Small intestine (tissue), 16 donors: Measurements from ENCODE around the gene PDE4D. TPM values are rescaled to one million over a fixed set of nuclear protein-coding genes. Genes with fewer than 3 reads are reported as not detected.

Experiments
- DNase-seq, 2 donors: peaks; one replicate each; pipeline versions ENCODE4 v3.0.0 to v3.0.0-alpha.2; 2013
- FAIRE-seq: peaks from 2 replicates; lab custom pipeline; 2012; peaks lifted over from hg19 to GRCh38; lab: Jason Lieb, UNC
- H3K27ac ChIP-seq, 3 donors: one replicate each; pipeline ENCODE4 v1.5.1; 2013; ENCODE audit warnings: low read length in 2 of 3, mild to moderate bottlenecking in 2 of 3, control low read depth in 1 of 3, inconsistent platforms in 1 of 3, low read depth in 1 of 3, moderate library complexity in 1 of 3
- H3K27me3 ChIP-seq, 3 donors: one replicate each; pipeline ENCODE4 v1.6.1; 2013; ENCODE audit warnings: low read length in 3 of 3, inconsistent platforms in 1 of 3; ENCODE audit not compliant: control insufficient read depth in 3 of 3, insufficient read depth in 3 of 3
- H3K36me3 ChIP-seq, 3 donors: one replicate each; pipeline ENCODE4 v1.6.1; 2013; ENCODE audit warnings: low read length in 3 of 3, inconsistent platforms in 1 of 3, low read depth in 1 of 3, mild to moderate bottlenecking in 1 of 3, moderate library complexity in 1 of 3; ENCODE audit not compliant: control insufficient read depth in 3 of 3, insufficient read depth in 2 of 3
- H3K4me1 ChIP-seq, 3 donors: one replicate each; pipeline ENCODE4 v1.6.1; 2013; ENCODE audit warnings: low read length in 2 of 3, inconsistent platforms in 1 of 3, low read depth in 1 of 3, mild to moderate bottlenecking in 1 of 3, moderate library complexity in 1 of 3; ENCODE audit not compliant: control insufficient read depth in 3 of 3, insufficient read depth in 2 of 3
- H3K4me3 ChIP-seq, 3 donors: one replicate each; pipeline ENCODE4 v1.5.1; 2013; ENCODE audit warnings: low read length in 3 of 3, control low read depth in 1 of 3, inconsistent platforms in 1 of 3, low read depth in 1 of 3, mild to moderate bottlenecking in 1 of 3, moderate library complexity in 1 of 3
- H3K9me3 ChIP-seq, 2 donors: one replicate each; pipeline ENCODE4 v1.6.1; 2013; ENCODE audit warnings: low read depth in 1 of 2, low read length in 1 of 2; ENCODE audit not compliant: control insufficient read depth in 2 of 2, insufficient read depth in 1 of 2
- WGBS, 3 donors: extraction: QIAGEN DNeasy Blood & Tissue Kit; methylation state at CpG; one replicate each; pipeline ENCODE4 v1.1.7; 2013; 5-methylcytosine and 5-hydroxymethylcytosine counted together
- long read RNA-seq, 10 donors: transcript quantifications; one replicate each; lab custom pipeline, GENCODE V29; 2026
- polyA plus RNA-seq, 4 donors: library from polyadenylated mRNA; stranded (reverse) in 3 of 4; unstranded in 1 of 4; fragments of 200-250 nt in 3 of 4; fragments of 120-200 nt in 1 of 4; gene quantifications; one replicate each; pipeline versions ENCODE4 v1.2.1 to v1.2.3, GENCODE V29; 2013
- donor health status: healthy with polysubstance abuse.
- donor health status: control.
- donor health status: control.
- donor health status: Bipolar disorder and iron deficiency.
- donor health status: healthy.

The PDE4D gene
- 10 to 100 TPM in 1 of 4 donors, 1 to 10 TPM in 3; 2.9 to 16.2 (median 5.3) TPM for polyA plus RNA-seq
- long read RNA-seq, donor 1, result 0 reads
- long read RNA-seq, donor 2, result 0 reads
- long read RNA-seq, donor 3, result 0 reads
- long read RNA-seq, donor 4, result 0 reads
- long read RNA-seq, donor 5, result 0 reads
- long read RNA-seq, donor 6, result 0 reads
- long read RNA-seq, donor 7, partial matches to known transcripts, result 0 of 1 reads
- long read RNA-seq, donor 7, other reads (novel, unspliced or antisense), result 0 of 1 reads
- long read RNA-seq, donor 8, partial matches to known transcripts, result 0 of 1 reads
- long read RNA-seq, donor 8, other reads (novel, unspliced or antisense), result 0 of 1 reads
- long read RNA-seq, donor 9, result 0 reads
- long read RNA-seq, donor 10, result 0 reads

- H3K4me1 ChIP-seq, result no peaks in the 10 kb centered on the region
- 3 to 6% (median 3%) methylated on average over 45 to 63 of the region's 63 CpGs for WGBS, 3 donors
- FAIRE-seq (no peak), DNase-seq (peak; percentile 41 to 65)
- H3K36me3 ChIP-seq, result no peaks in the 10 kb centered on the region
- H3K27me3 ChIP-seq, result peaks cover 6 to 35% (median 25%) of the 10 kb centered on the region in 3 donors
- H3K27ac ChIP-seq, result no peak within 1 kb of the TSS
- peaks cover 0 to 3% of the 10 kb centered on the region in 2 donors for H3K9me3 ChIP-seq
- H3K4me3 ChIP-seq, result peak within 1 kb of the TSS in 2 of 3 donors; percentile 14 to 25
Measured at GRCh38 chr5:59893429-59894227, at the start of gene PDE4D. Gene PDE4D (minus strand): TSS chr5:59893726.

DNA sequence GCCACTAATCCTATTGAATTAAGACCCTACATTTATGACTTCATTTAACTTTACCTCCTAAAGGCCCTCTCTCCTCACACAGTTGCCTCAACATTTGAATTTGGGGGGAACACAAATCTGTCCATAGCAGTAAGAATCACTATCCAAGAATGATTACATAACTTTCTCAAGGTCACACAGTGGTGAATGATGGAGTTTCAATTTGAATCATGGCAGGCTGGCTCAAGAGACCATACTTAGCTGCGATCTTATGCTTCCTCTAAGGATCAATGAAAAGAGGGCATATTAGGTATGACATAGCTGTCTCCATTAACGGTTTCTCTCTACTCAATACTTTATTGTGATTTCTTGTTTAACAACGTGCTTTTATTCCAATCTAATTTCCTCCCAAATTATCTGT, 44.1 kb upstream of the PDE4D start:
- Histone ChIP-seq H3K4me1 (no peaks in the 10 kb centered on the region), H3K9me3 (no peaks in the 10 kb centered on the region), H3K27me3 (no peaks in the 10 kb centered on the region), H3K4me3 (no peak overlapping the region), H3K36me3 (no peaks in the 10 kb centered on the region), H3K27ac (no peak overlapping the region)
- WGBS, 3 donors, result 82 to 85% (median 82%) methylated on average over 3 of the region's 3 CpGs
- DNase-seq (no peak), FAIRE-seq (no peak)

GRCh38 chr5:59923465-59923864, 29.9 kb upstream of the PDE4D start:
- WGBS, 3 donors, result 81 to 90% (median 86%) methylated on average over 3 of the region's 3 CpGs
- H3K9me3 ChIP-seq, result no peaks in the 10 kb centered on the region
- H3K36me3 ChIP-seq, result no peaks in the 10 kb centered on the region
- peak in 1 of 2 donors; percentile 29 for DNase-seq
- H3K4me1 ChIP-seq, result no peaks in the 10 kb centered on the region
- no peak overlapping the region for H3K27ac ChIP-seq
- no peak for FAIRE-seq
- no peaks in the 10 kb centered on the region for H3K27me3 ChIP-seq
- no peak overlapping the region for H3K4me3 ChIP-seq

DNA sequence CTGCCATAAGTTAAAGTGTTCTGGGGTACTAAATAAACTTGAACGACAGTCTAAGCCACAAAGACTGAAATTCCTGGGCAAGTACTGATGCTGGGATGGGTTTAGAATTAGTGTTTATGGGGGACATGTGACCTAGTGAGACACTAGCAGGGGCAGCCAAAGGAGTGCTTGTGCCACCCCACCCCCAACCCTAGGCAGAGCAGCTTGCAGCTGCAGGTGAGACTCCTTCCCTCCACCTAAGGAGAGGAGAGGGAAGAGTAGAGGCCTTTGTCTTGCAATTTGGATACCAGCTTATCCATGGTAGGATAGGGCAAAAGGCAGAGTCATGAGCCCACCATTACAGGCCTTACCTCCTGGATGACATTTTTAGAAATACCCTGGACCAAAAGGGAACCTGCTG, 28.7 kb upstream of the PDE4D start:
- WGBS, 3 donors, result 50 to 67% (median 60%) methylated on average over 1 of the region's 1 CpG
- FAIRE-seq (no peak), DNase-seq (no peak)
- no peak overlapping the region for H3K27ac ChIP-seq
- no peaks in the 10 kb centered on the region for H3K4me1 ChIP-seq
- no peak overlapping the region for H3K4me3 ChIP-seq
- H3K9me3 ChIP-seq, result no peaks in the 10 kb centered on the region
- no peaks in the 10 kb centered on the region for H3K36me3 ChIP-seq
- no peaks in the 10 kb centered on the region for H3K27me3 ChIP-seq

DNA sequence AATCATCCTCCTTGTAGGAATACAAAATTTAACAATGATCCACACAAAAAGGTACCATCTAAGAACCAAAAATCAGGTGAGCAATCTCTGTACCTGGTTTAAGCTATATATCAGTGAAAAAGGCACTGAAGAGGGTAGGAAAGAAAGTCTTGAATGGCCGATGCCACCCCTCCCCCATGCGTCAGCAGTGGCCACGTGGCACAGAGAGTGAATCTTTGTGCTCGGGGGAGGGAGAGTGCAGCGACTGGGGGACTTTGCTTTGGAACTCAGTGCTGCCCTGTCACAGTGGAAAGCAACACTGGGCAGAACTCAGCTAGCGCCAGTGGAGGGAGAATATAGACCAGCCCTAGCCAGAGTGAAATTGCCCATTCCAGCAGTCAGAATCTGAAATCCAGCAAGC, 28.3 kb upstream of the PDE4D start:
- H3K4me1 ChIP-seq, result no peaks in the 10 kb centered on the region
- H3K36me3 ChIP-seq, result no peaks in the 10 kb centered on the region
- WGBS, 3 donors, result 77 to 89% (median 82%) methylated on average over 6 of the region's 6 CpGs
- H3K27me3 ChIP-seq, result no peaks in the 10 kb centered on the region
- DNase-seq (no peak), FAIRE-seq (no peak)
- H3K27ac ChIP-seq, result no peak overlapping the region
- no peak overlapping the region for H3K4me3 ChIP-seq
- no peaks in the 10 kb centered on the region for H3K9me3 ChIP-seq

DNA sequence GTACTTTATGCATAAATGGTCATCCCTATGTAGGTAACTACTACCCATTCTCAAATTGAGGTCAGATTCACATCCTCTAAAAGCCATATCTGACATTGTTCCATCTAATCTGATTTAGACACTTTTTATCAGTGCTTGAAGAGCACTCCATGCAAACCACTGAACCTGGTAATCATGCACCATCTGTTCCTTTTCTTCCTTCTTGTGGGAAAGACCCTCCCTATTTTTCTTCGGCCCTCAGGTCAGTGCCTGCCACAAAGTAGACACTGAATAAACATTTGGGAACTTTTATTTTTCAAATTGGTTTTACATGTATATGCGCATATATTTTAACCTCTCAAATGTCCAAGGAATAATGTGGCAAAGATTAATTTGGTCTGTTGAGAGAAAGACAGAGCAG, 26.0 kb upstream of the PDE4D start:
- H3K27me3 ChIP-seq, result no peaks in the 10 kb centered on the region
- DNase-seq (no peak), FAIRE-seq (no peak)
- no peak overlapping the region for H3K27ac ChIP-seq
- H3K9me3 ChIP-seq, result no peaks in the 10 kb centered on the region
- H3K4me3 ChIP-seq, result no peak overlapping the region
- WGBS, 3 donors, result 72 to 82% (median 75%) methylated on average over 2 of the region's 2 CpGs
- H3K36me3 ChIP-seq, result no peaks in the 10 kb centered on the region
- H3K4me1 ChIP-seq, result no peaks in the 10 kb centered on the region

DNA sequence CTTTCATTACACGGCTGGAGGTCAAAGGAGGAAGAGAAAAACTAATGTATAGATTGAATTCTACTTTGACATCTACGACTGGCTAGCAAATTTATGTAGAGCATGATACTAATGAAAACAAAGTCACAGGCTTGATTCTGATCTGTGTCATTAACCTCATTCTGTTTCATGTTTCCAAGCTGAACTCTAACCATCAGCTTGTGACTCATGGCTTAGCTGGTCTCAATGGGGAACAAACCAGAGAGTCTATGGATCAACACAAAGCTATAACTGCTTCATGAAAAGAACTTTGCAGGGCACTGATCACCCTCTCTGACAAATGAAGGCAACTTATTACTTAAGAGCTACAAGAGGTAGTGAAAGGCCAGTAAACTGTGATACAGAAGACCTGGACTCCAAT, 23.6 kb upstream of the PDE4D start:
- Histone ChIP-seq H3K4me3 (no peak overlapping the region), H3K36me3 (no peaks in the 10 kb centered on the region), H3K9me3 (no peaks in the 10 kb centered on the region), H3K27me3 (no peaks in the 10 kb centered on the region), H3K4me1 (no peaks in the 10 kb centered on the region), H3K27ac (no peak overlapping the region)
- DNase-seq (no peak), FAIRE-seq (no peak)
- WGBS, 3 donors, result 86 to 90% (median 86%) methylated on average over 2 of the region's 2 CpGs

DNA sequence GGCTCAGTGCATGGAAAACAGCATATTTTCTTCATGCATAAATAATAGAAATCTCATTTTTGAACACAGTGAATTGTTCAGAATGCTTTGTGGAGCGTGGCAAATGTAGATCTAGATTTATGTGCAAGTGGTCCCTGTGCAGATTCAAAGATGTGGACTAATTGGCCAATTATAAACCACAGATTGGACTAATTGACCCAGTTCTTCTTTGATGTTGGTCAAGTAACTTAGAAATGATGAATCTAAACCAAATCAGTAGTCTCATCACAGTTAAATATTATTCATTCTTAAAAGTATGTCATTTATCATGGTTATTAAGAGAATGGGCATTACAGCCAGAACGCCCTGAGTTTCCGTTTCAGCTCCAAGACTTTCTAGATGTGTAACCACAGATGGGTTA, 11.7 kb upstream of the PDE4D start:
- Histone ChIP-seq H3K27ac (no peak overlapping the region), H3K4me3 (no peak overlapping the region), H3K4me1 (no peaks in the 10 kb centered on the region), H3K36me3 (no peaks in the 10 kb centered on the region), H3K9me3 (no peaks in the 10 kb centered on the region), H3K27me3 (no peaks in the 10 kb centered on the region)
- 74 to 78% (median 75%) methylated on average over 3 of the region's 3 CpGs for WGBS, 3 donors
- no peak for DNase-seq
- no peak for FAIRE-seq
